Osteoblast (primary cell): ENCODE results near the gene STX1A. TPM values are rescaled to one million over a fixed set of nuclear protein-coding genes. Genes with fewer than 3 reads are reported as not detected.
"Not testable (repeated sequence)": the region's sequence is repeated elsewhere in the genome, so short reads cannot be mapped to it uniquely, and the experiment has no call there.

Source experiments
- DNase-seq: peaks from one replicate; pipeline ENCODE4 v3.0.0; 2011; ENCODE audit warnings: low spot score, mixed read lengths; ENCODE audit not compliant: insufficient read length; ENCODE audit errors: missing footprints
- H2AFZ ChIP-seq: 2 replicates; pipeline ENCODE4 v1.6.0; 2011; ENCODE audit warnings: mild to moderate bottlenecking, low read length
- H3K27ac ChIP-seq: 2 replicates; pipeline ENCODE4 v1.5.1; 2011; ENCODE audit warnings: mild to moderate bottlenecking, low read depth, low read length, moderate library complexity
- H3K27me3 ChIP-seq: 2 replicates; pipeline ENCODE4 v1.6.0; 2012; ENCODE audit warnings: mild to moderate bottlenecking, control low read depth, inconsistent platforms, low read length, moderate library complexity; ENCODE audit not compliant: insufficient read depth
- H3K36me3 ChIP-seq: 2 replicates; pipeline ENCODE4 v1.5.1; 2011; ENCODE audit warnings: mild to moderate bottlenecking, low read length, control low read depth, moderate library complexity; ENCODE audit not compliant: insufficient read depth
- H3K4me1 ChIP-seq: 2 replicates; pipeline ENCODE4 v1.5.1; 2011; ENCODE audit warnings: mild to moderate bottlenecking, low read length, control low read depth, moderate library complexity; ENCODE audit not compliant: insufficient read depth
- H3K4me2 ChIP-seq: 2 replicates; pipeline ENCODE4 v1.6.0; 2011; ENCODE audit warnings: mild to moderate bottlenecking, low read length; ENCODE audit not compliant: insufficient read depth
- H3K4me3 ChIP-seq: fragments of 200-600 bp; sonication (generic); 3 replicates; pipeline ENCODE4 v1.5.1; 2012; ENCODE audit warnings: mild to moderate bottlenecking, low read length, inconsistent platforms; ENCODE audit not compliant: insufficient read depth
- H3K79me2 ChIP-seq: 2 replicates; pipeline ENCODE4 v1.6.0; 2012; ENCODE audit warnings: mild to moderate bottlenecking, low read length, control low read depth, inconsistent platforms; ENCODE audit not compliant: insufficient read depth
- H3K9me3 ChIP-seq: 2 replicates; pipeline ENCODE4 v1.5.1; 2011; ENCODE audit warnings: low read depth, low read length, control low read depth
- H4K20me1 ChIP-seq: 2 replicates; pipeline ENCODE4 v1.6.0; 2012; ENCODE audit warnings: mild to moderate bottlenecking, low read length, control low read depth; ENCODE audit not compliant: insufficient read depth
- CTCF ChIP-seq: IDR thresholded peaks from 2 replicates; pipeline ENCODE4 v1.5.1; 2011; ENCODE audit warnings: mild to moderate bottlenecking, low read depth, low read length, moderate library complexity; ENCODE audit errors: extremely low read depth
- total RNA-seq: library from RNA; depleted of rRNA; stranded (reverse); fragments of >200 nt; gene quantifications from 2 replicates; pipeline ENCODE4 v1.2.3, GENCODE V29; 2012

Gene STX1A
- total RNA-seq, 1 donor = 17.4 TPM

GRCh38 chr7:73721377-73721817 is 1.9 kb upstream of the STX1A start:
- no peak overlapping the region for H2AFZ ChIP-seq
- H3K27ac ChIP-seq = no peak overlapping the region
- H3K4me1 ChIP-seq = peaks cover 20% of the 10 kb centered on the region

GRCh38 chr7:73720443-73720842 is 974 bp upstream of the STX1A start:
- H3K4me3 ChIP-seq, H3K36me3 ChIP-seq, H3K27ac ChIP-seq, H3K9me3 ChIP-seq, H2AFZ ChIP-seq, DNase-seq, H3K4me2 ChIP-seq, H3K27me3 ChIP-seq: not testable (repeated sequence)
- peaks cover 28% of the 10 kb centered on the region for H4K20me1 ChIP-seq
- peaks cover 37% of the 10 kb centered on the region for H3K79me2 ChIP-seq
- peaks cover 28% of the 10 kb centered on the region for H3K4me1 ChIP-seq

More at GRCh38 chr7:73721377-73721817, 1.9 kb upstream of the STX1A start:
- no peak for TF ChIP-seq CTCF
- Histone ChIP-seq H4K20me1 (peaks cover 21% of the 10 kb centered on the region), H3K79me2 (peaks cover 29% of the 10 kb centered on the region), H3K27me3 (no peaks in the 10 kb centered on the region), H3K9me3 (no peaks in the 10 kb centered on the region), H3K4me2 (no peak overlapping the region), H3K36me3 (no peaks in the 10 kb centered on the region), H3K4me3 (no peak overlapping the region)
- DNase-seq = peak; percentile 50

- H3K79me2 ChIP-seq = peaks cover 42% of the 10 kb centered on the region
- no peaks in the 10 kb centered on the region for H3K9me3 ChIP-seq
- no peak for DNase-seq
- peaks cover 30% of the 10 kb centered on the region for H4K20me1 ChIP-seq
- H3K4me3 ChIP-seq = peak overlapping the region; percentile 54
- H3K27me3 ChIP-seq = no peaks in the 10 kb centered on the region
- H3K36me3 ChIP-seq = no peaks in the 10 kb centered on the region
- peak overlapping the region; percentile 52 for H3K4me2 ChIP-seq
- no peak overlapping the region for H2AFZ ChIP-seq
- peaks cover 33% of the 10 kb centered on the region for H3K4me1 ChIP-seq
- H3K27ac ChIP-seq = no peak overlapping the region
- no peak for TF ChIP-seq CTCF
Observed at GRCh38 chr7:73719806-73720169, 319 bp upstream of the STX1A start.

- Histone ChIP-seq H4K20me1 (peaks cover 37% of the 10 kb centered on the region), H2AFZ (no peak overlapping the region), H3K4me3 (peak overlapping the region; percentile 95), H3K27ac (peak overlapping the region; percentile 95), H3K36me3 (peaks cover 1% of the 10 kb centered on the region), H3K4me1 (peaks cover 33% of the 10 kb centered on the region), H3K27me3 (no peaks in the 10 kb centered on the region), H3K79me2 (peaks cover 55% of the 10 kb centered on the region), H3K4me2 (peak overlapping the region; percentile 82), H3K9me3 (no peaks in the 10 kb centered on the region)
- DNase-seq = no peak
- TF ChIP-seq CTCF = no peak
Observed at GRCh38 chr7:73718438-73718881, 1.0 kb downstream of the STX1A start.
